Panc1 (cell line): ENCODE measurements around the gene PPP2R3B.

Experiments
- CTCF ChIP-seq: fragments of 450-650 bp; IDR thresholded peaks from 2 replicates; pipeline ENCODE4 v1.5.1; 2017; ENCODE audit warnings: mild to moderate bottlenecking
- POLR2AphosphoS5 ChIP-seq: IDR thresholded peaks from 2 replicates; pipeline ENCODE4 v1.6.1; 2012; ENCODE audit warnings: mild to moderate bottlenecking, low read depth, low read length, moderate library complexity
- TCF7L2 ChIP-seq: IDR thresholded peaks from 2 replicates; pipeline ENCODE4 v1.6.1; 2011; ENCODE audit warnings: mild to moderate bottlenecking, low read depth, low read length, inconsistent platforms

- no peak for TF ChIP-seq POLR2AphosphoS5
- no peak for TF ChIP-seq CTCF
- TF ChIP-seq TCF7L2 = no peak
These were observed 56.0 kb downstream of the PPP2R3B start for GRCh38 chrX:330726-331150.
